ENCODE measurements around the gene TMEM120B.
"Not testable (repeated sequence)": the region's sequence is repeated elsewhere in the genome, so short reads cannot be mapped to it uniquely, and the experiment has no call there.

GRCh38 chr12:121709064-121709424, 3.5 kb upstream of the TMEM120B start:
- not testable (repeated sequence) for TF ChIP-seq CTCF (conservative IDR thresholded peaks at IDR 0.05; ENCODE audit: low read depth, low read length); EZH2phosphoT487 (IDR thresholded peaks at IDR 0.05; ENCODE audit: borderline replicate concordance, low read length); EZH2 (IDR thresholded peaks at IDR 0.05; ENCODE audit: low read length, unreplicated experiment)
